H9 (cell line): ENCODE measurements around the gene SH3BP5. TPM values are rescaled to one million over a fixed set of nuclear protein-coding genes. Genes with fewer than 3 reads are reported as not detected.

Experiments
- DNase-seq: peaks from one replicate; pipeline ENCODE4 v3.0.0-alpha.2; 2017
- H2AFZ ChIP-seq: one replicate; pipeline ENCODE4 v1.6.1; 2013; ENCODE audit warnings: mild to moderate bottlenecking, low read length, control low read depth, moderate library complexity
- H2AK5ac ChIP-seq: 2 replicates; pipeline ENCODE4 v1.6.1; 2013; ENCODE audit warnings: low read length, control low read depth, mixed read lengths; ENCODE audit not compliant: insufficient read length
- H2BK120ac ChIP-seq: one replicate; pipeline ENCODE4 v1.6.1; 2013; ENCODE audit warnings: low read depth, mild to moderate bottlenecking, low read length, control low read depth, inconsistent platforms; ENCODE audit not compliant: poor library complexity, severe bottlenecking
- H2BK12ac ChIP-seq: 2 replicates; pipeline ENCODE4 v1.6.1; 2013; ENCODE audit warnings: low read length, control low read depth, mixed read lengths, low read depth; ENCODE audit not compliant: insufficient read length
- H2BK15ac ChIP-seq: 2 replicates; pipeline ENCODE4 v1.6.1; 2013; ENCODE audit warnings: low read depth, low read length, control low read depth
- H2BK20ac ChIP-seq: one replicate; pipeline ENCODE4 v1.6.1; 2013; ENCODE audit warnings: low read depth, mild to moderate bottlenecking, low read length, control low read depth, inconsistent platforms; ENCODE audit not compliant: poor library complexity, severe bottlenecking
- H2BK5ac ChIP-seq: 2 replicates; pipeline ENCODE4 v1.6.1; 2013; ENCODE audit warnings: low read length, control low read depth, mixed read lengths; ENCODE audit not compliant: insufficient read length
- H3K14ac ChIP-seq: 2 replicates; pipeline ENCODE4 v1.6.1; 2013; ENCODE audit warnings: low read length, control low read depth; ENCODE audit not compliant: insufficient read depth
- H3K18ac ChIP-seq: 2 replicates; pipeline ENCODE4 v1.6.1; 2013; ENCODE audit warnings: low read depth, mild to moderate bottlenecking, mixed read lengths, low read length, control low read depth; ENCODE audit not compliant: insufficient read length
- H3K23ac ChIP-seq: 2 replicates; pipeline ENCODE4 v1.6.1; 2013; ENCODE audit warnings: low read length, control low read depth, mixed read lengths, low read depth; ENCODE audit not compliant: insufficient read length
- H3K23me2 ChIP-seq: 2 replicates; pipeline ENCODE4 v1.6.1; 2013; ENCODE audit warnings: low read depth, mild to moderate bottlenecking, mixed read lengths, low read length, control low read depth; ENCODE audit not compliant: insufficient read length, poor library complexity, severe bottlenecking
- H3K27ac ChIP-seq: 2 replicates; pipeline ENCODE4 v1.5.1; 2013; ENCODE audit warnings: low read length, control low read depth, mixed read lengths, low read depth; ENCODE audit not compliant: insufficient read length
- H3K27me3 ChIP-seq: 2 replicates; pipeline ENCODE4 v1.6.1; 2013; ENCODE audit warnings: low read length, control low read depth, inconsistent platforms; ENCODE audit not compliant: insufficient read depth
- H3K4ac ChIP-seq: 2 replicates; pipeline ENCODE4 v1.6.1; 2013; ENCODE audit warnings: low read depth, mild to moderate bottlenecking, control low read depth, inconsistent platforms, low read length, moderate library complexity
- H3K4me1 ChIP-seq: 2 replicates; pipeline ENCODE4 v1.6.1; 2013; ENCODE audit warnings: low read length, control low read depth, inconsistent platforms; ENCODE audit not compliant: insufficient read depth
- H3K4me2 ChIP-seq: 2 replicates; pipeline ENCODE4 v1.6.1; 2013; ENCODE audit warnings: low read length, control low read depth, mixed read lengths; ENCODE audit not compliant: insufficient read length, insufficient read depth
- H3K56ac ChIP-seq: 2 replicates; pipeline ENCODE4 v1.6.1; 2013; ENCODE audit warnings: low read depth, mild to moderate bottlenecking, mixed read lengths, low read length, control low read depth; ENCODE audit not compliant: insufficient read length
- H3K79me1 ChIP-seq: 2 replicates; pipeline ENCODE4 v1.6.1; 2013; ENCODE audit warnings: low read depth, mild to moderate bottlenecking, moderate library complexity, low read length, control low read depth, inconsistent platforms; ENCODE audit not compliant: insufficient read depth, poor library complexity, severe bottlenecking
- H3K79me2 ChIP-seq: 2 replicates; pipeline ENCODE4 v1.6.1; 2013; ENCODE audit warnings: low read length, control low read depth, inconsistent platforms; ENCODE audit not compliant: insufficient read depth
- H3K9ac ChIP-seq: 2 replicates; pipeline ENCODE4 v1.6.1; 2013; ENCODE audit warnings: low read length, control low read depth, mixed read lengths; ENCODE audit not compliant: insufficient read length; ENCODE audit errors: extremely low read depth
- H3K9me3 ChIP-seq: one replicate; pipeline ENCODE4 v1.6.1; 2013; ENCODE audit warnings: low read depth, low read length, inconsistent platforms; ENCODE audit not compliant: control insufficient read depth
- H3T11ph ChIP-seq: one replicate; pipeline ENCODE4 v1.6.1; 2013; ENCODE audit warnings: mild to moderate bottlenecking, low read length, control low read depth, inconsistent platforms
- H4K20me1 ChIP-seq: one replicate; pipeline ENCODE4 v1.6.1; 2013; ENCODE audit not compliant: control insufficient read depth, insufficient read length, insufficient read depth
- H4K5ac ChIP-seq: 2 replicates; pipeline ENCODE4 v1.6.1; 2013; ENCODE audit warnings: low read depth, mild to moderate bottlenecking, mixed read lengths, low read length, control low read depth; ENCODE audit not compliant: insufficient read length
- H4K8ac ChIP-seq: replicated peaks from 2 replicates; pipeline ENCODE4 v1.6.1; 2013; ENCODE audit warnings: low read length, control low read depth, mixed read lengths, low read depth; ENCODE audit not compliant: insufficient read length
- H4K91ac ChIP-seq: 2 replicates; pipeline ENCODE4 v1.6.1; 2013; ENCODE audit warnings: low read depth, mild to moderate bottlenecking, moderate library complexity, mixed read lengths, low read length, control low read depth; ENCODE audit not compliant: insufficient read length
- H3K27ac Mint-ChIP-seq, 3 experiments: 2 replicates in 2 of 3; 3 replicates in 1 of 3; pipeline ENCODE4 v1.8.0; 2020 to 2021; ENCODE audit warnings: mixed read lengths in 3 of 3, mild to moderate bottlenecking in 1 of 3, moderate library complexity in 1 of 3
- H3K27me3 Mint-ChIP-seq: 2 replicates; pipeline ENCODE4 v1.8.0; 2021; ENCODE audit warnings: low read depth, mild to moderate bottlenecking, moderate library complexity, mixed read lengths
- H3K36me3 Mint-ChIP-seq, 3 experiments: 2 replicates in 2 of 3; 3 replicates in 1 of 3; pipeline ENCODE4 v1.8.0; 2020 to 2021; ENCODE audit warnings: low read depth in 3 of 3, mixed read lengths in 3 of 3; ENCODE audit not compliant: insufficient read depth in 1 of 3
- H3K4me1 Mint-ChIP-seq, 2 experiments: 2 replicates each; pipeline ENCODE4 v1.8.0; 2020; ENCODE audit warnings: mixed read lengths in 2 of 2
- H3K4me3 Mint-ChIP-seq, 2 experiments: 2 replicates in 1 of 2; 3 replicates in 1 of 2; pipeline ENCODE4 v1.8.0; 2020 to 2021; ENCODE audit warnings: mild to moderate bottlenecking in 2 of 2, mixed read lengths in 2 of 2, moderate library complexity in 1 of 2
- H3K9me3 Mint-ChIP-seq, 2 experiments: 2 replicates in 1 of 2; 3 replicates in 1 of 2; pipeline ENCODE4 v1.8.0; 2020; ENCODE audit warnings: mild to moderate bottlenecking in 2 of 2, mixed read lengths in 2 of 2, moderate library complexity in 1 of 2
- CTCF ChIP-seq: fragments of 200-600 bp; sonication (generic); conservative IDR thresholded peaks from 3 replicates; pipeline ENCODE4 v1.8.0; 2021; ENCODE audit warnings: antibody characterized with exemption, mild to moderate bottlenecking
- WGBS: extraction: QIAGEN DNeasy Blood & Tissue Kit; methylation state at CpG from one replicate; pipeline ENCODE4 v1.1.7; 2013; ENCODE audit warnings: missing lambda C conversion rate, low lambda C conversion rate, mixed read lengths; ENCODE audit not compliant: insufficient read length; ENCODE audit errors: extremely low coverage; 5-methylcytosine and 5-hydroxymethylcytosine counted together
- total RNA-seq: library from RNA; stranded (reverse); gene quantifications from 2 replicates; pipeline ENCODE4 v1.2.1, GENCODE V29; 2021

Gene SH3BP5
- total RNA-seq, 1 experiment from 2014 or later: 6.8 TPM

- Histone ChIP-seq H2BK12ac (no peak overlapping the region), H2AK5ac (no peak overlapping the region), H3K4ac (no peak overlapping the region), H3K23ac (no peak overlapping the region), H2BK120ac (no peak overlapping the region), H2AFZ (no peak overlapping the region), H3K27me3 (no peaks in the 10 kb centered on the region), H3K9ac (no peak overlapping the region), H3K79me1 (no peaks in the 10 kb centered on the region), H4K20me1 (no peaks in the 10 kb centered on the region), H3K4me2 (no peak overlapping the region), H4K91ac (no peak overlapping the region), H3K14ac (no peak overlapping the region), H3K4me1 (no peaks in the 10 kb centered on the region), H3K27ac (no peak overlapping the region), H2BK15ac (no peak overlapping the region), H4K5ac (no peak overlapping the region), H3K56ac (no peak overlapping the region), H2BK5ac (no peak overlapping the region), H3T11ph (no peak overlapping the region), H3K23me2 (no peaks in the 10 kb centered on the region), H3K18ac (no peak overlapping the region), H4K8ac (no peak overlapping the region), H3K79me2 (no peaks in the 10 kb centered on the region), H2BK20ac (no peak overlapping the region), H3K9me3 (no peaks in the 10 kb centered on the region)
- no peaks in the 10 kb centered on the region; a peak in 1 of 5 replicates for H3K9me3 Mint-ChIP-seq
- H3K27ac Mint-ChIP-seq: no peak overlapping the region
- peaks cover 6 to 11% (median 6%) of the 10 kb centered on the region in 3 experiments; a peak in 5 of 7 replicates for H3K36me3 Mint-ChIP-seq
- no peak overlapping the region for H3K4me3 Mint-ChIP-seq
- no peak for DNase-seq
- peaks cover 0 to 1% of the 10 kb centered on the region in 2 experiments; a peak in 1 of 4 replicates for H3K4me1 Mint-ChIP-seq
- WGBS: no CpG with 5 or more reads among the region's 4 CpGs
- H3K27me3 Mint-ChIP-seq: no peaks in the 10 kb centered on the region
- no peak for TF ChIP-seq CTCF
Observed at GRCh38 chr3:15263120-15263519, 69.3 kb downstream of the SH3BP5 start.
